Measurements from ENCODE around the gene TMEM139. TPM values are rescaled to one million over a fixed set of nuclear protein-coding genes. Genes with fewer than 3 reads are reported as not detected.

Gene TMEM139
- total and polyA plus RNA-seq, 10 of the 15 experiments (the other 5 are each of a cell fraction or from before 2014, with no cell fraction given) = 0.31 TPM; not detected in 9

DNA sequence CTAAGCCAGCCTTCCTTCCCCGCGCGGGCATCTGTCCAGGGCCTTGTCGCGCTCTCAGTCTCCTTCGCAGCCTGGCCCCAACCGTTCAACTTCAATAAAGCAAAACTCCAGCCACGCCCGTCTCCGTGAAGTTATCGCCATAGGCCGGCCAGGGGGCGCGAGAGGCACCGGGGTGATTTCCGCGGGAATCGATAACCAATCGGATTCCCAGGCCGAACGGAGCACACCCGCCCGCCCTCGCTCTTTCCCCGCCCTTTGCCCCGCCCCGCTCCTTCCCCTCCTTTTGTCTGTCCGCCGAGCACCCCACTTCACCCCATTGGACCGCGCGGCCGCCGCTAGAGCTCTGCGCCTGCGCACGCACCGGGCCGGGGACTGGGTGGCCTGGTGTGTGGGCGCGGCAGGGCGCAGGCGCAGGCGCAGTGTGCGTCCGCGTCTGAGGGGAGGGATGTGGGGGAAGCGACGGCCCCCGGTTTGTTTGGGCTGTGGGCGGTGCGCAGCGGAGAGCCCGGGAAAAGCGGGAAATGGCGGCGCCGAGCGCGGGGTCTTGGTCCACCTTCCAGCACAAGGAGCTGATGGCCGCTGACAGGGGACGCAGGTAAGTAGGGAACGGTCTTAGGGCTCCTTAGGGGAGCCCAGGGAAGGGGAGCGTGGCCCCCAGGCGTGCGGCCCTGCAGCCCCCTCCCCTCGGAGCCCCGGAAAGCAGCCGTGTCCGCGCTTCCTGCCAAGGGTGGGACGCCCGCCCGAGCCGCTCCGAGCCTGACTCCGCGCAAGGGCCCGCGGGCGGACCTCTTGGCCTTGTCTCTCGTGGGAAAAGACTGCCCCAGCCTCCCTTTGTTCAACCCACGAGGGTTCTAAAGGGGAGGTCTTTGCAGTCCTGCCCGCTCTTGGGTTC lies 3.4 kb downstream of the TMEM139 start, which contains the start of gene CASP2 (continued):
- TF ChIP-seq, protein P1, sequence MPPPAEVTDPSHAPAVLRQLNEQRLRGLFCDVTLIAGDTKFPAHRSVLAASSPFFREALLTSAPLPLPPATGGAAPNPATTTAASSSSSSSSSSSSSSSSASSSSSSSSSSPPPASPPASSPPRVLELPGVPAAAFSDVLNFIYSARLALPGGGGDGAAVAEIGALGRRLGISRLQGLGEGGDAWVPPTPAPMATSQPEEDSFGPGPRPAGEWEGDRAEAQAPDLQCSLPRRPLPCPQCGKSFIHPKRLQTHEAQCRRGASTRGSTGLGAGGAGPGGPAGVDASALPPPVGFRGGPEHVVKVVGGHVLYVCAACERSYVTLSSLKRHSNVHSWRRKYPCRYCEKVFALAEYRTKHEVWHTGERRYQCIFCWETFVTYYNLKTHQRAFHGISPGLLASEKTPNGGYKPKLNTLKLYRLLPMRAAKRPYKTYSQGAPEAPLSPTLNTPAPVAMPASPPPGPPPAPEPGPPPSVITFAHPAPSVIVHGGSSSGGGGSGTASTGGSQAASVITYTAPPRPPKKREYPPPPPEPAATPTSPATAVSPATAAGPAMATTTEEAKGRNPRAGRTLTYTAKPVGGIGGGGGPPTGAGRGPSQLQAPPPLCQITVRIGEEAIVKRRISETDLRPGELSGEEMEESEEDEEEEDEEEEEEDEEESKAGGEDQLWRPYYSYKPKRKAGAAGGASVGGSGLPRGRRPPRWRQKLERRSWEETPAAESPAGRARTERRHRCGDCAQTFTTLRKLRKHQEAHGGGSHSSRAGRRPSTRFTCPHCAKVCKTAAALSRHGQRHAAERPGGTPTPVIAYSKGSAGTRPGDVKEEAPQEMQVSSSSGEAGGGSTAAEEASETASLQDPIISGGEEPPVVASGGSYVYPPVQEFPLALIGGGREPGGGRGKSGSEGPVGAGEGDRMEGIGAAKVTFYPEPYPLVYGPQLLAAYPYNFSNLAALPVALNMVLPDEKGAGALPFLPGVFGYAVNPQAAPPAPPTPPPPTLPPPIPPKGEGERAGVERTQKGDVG (CRISPR knock-in tag; IDR thresholded peaks at IDR 0.05) = no peak
- TF ChIP-seq NBN (IDR thresholded peaks at IDR 0.05) (no peak; the same call in 1 of the 2 replicates), TBL1XR1 (IDR thresholded peaks at IDR 0.05; ENCODE audit: low read depth, low read length) (no peak; the same call in 1 of the 2 replicates), SMC3 (IDR thresholded peaks at IDR 0.05; ENCODE audit: borderline replicate concordance, low read length) (no peak), WRNIP1 (IDR thresholded peaks at IDR 0.05; ENCODE audit: borderline replicate concordance, low read depth, low read length) (no peak), ATF2 (IDR thresholded peaks at IDR 0.05; ENCODE audit: low read length) (no peak), NR2C2 (IDR thresholded peaks at IDR 0.05; ENCODE audit: borderline replicate concordance, control insufficient read depth, insufficient read length, low read depth) (no peak), CREB1 (IDR thresholded peaks at IDR 0.05; ENCODE audit: low read depth) (peak; percentile 34; the same call in 1 of the 2 replicates), KAT2A (conservative IDR thresholded peaks at IDR 0.05; ENCODE audit: control insufficient read depth, low read depth, low read length) (no peak)
- TF ChIP-seq, protein P2, sequence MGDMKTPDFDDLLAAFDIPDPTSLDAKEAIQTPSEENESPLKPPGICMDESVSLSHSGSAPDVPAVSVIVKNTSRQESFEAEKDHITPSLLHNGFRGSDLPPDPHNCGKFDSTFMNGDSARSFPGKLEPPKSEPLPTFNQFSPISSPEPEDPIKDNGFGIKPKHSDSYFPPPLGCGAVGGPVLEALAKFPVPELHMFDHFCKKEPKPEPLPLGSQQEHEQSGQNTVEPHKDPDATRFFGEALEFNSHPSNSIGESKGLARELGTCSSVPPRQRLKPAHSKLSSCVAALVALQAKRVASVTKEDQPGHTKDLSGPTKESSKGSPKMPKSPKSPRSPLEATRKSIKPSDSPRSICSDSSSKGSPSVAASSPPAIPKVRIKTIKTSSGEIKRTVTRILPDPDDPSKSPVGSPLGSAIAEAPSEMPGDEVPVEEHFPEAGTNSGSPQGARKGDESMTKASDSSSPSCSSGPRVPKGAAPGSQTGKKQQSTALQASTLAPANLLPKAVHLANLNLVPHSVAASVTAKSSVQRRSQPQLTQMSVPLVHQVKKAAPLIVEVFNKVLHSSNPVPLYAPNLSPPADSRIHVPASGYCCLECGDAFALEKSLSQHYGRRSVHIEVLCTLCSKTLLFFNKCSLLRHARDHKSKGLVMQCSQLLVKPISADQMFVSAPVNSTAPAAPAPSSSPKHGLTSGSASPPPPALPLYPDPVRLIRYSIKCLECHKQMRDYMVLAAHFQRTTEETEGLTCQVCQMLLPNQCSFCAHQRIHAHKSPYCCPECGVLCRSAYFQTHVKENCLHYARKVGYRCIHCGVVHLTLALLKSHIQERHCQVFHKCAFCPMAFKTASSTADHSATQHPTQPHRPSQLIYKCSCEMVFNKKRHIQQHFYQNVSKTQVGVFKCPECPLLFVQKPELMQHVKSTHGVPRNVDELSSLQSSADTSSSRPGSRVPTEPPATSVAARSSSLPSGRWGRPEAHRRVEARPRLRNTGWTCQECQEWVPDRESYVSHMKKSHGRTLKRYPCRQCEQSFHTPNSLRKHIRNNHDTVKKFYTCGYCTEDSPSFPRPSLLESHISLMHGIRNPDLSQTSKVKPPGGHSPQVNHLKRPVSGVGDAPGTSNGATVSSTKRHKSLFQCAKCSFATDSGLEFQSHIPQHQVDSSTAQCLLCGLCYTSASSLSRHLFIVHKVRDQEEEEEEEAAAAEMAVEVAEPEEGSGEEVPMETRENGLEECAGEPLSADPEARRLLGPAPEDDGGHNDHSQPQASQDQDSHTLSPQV (IDR thresholded peaks at IDR 0.05) = no peak
- TF ChIP-seq, protein P3, sequence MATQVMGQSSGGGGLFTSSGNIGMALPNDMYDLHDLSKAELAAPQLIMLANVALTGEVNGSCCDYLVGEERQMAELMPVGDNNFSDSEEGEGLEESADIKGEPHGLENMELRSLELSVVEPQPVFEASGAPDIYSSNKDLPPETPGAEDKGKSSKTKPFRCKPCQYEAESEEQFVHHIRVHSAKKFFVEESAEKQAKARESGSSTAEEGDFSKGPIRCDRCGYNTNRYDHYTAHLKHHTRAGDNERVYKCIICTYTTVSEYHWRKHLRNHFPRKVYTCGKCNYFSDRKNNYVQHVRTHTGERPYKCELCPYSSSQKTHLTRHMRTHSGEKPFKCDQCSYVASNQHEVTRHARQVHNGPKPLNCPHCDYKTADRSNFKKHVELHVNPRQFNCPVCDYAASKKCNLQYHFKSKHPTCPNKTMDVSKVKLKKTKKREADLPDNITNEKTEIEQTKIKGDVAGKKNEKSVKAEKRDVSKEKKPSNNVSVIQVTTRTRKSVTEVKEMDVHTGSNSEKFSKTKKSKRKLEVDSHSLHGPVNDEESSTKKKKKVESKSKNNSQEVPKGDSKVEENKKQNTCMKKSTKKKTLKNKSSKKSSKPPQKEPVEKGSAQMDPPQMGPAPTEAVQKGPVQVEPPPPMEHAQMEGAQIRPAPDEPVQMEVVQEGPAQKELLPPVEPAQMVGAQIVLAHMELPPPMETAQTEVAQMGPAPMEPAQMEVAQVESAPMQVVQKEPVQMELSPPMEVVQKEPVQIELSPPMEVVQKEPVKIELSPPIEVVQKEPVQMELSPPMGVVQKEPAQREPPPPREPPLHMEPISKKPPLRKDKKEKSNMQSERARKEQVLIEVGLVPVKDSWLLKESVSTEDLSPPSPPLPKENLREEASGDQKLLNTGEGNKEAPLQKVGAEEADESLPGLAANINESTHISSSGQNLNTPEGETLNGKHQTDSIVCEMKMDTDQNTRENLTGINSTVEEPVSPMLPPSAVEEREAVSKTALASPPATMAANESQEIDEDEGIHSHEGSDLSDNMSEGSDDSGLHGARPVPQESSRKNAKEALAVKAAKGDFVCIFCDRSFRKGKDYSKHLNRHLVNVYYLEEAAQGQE (IDR thresholded peaks at IDR 0.05; ENCODE audit: low read depth, low read length) = no peak
- TF ChIP-seq, protein P4, sequence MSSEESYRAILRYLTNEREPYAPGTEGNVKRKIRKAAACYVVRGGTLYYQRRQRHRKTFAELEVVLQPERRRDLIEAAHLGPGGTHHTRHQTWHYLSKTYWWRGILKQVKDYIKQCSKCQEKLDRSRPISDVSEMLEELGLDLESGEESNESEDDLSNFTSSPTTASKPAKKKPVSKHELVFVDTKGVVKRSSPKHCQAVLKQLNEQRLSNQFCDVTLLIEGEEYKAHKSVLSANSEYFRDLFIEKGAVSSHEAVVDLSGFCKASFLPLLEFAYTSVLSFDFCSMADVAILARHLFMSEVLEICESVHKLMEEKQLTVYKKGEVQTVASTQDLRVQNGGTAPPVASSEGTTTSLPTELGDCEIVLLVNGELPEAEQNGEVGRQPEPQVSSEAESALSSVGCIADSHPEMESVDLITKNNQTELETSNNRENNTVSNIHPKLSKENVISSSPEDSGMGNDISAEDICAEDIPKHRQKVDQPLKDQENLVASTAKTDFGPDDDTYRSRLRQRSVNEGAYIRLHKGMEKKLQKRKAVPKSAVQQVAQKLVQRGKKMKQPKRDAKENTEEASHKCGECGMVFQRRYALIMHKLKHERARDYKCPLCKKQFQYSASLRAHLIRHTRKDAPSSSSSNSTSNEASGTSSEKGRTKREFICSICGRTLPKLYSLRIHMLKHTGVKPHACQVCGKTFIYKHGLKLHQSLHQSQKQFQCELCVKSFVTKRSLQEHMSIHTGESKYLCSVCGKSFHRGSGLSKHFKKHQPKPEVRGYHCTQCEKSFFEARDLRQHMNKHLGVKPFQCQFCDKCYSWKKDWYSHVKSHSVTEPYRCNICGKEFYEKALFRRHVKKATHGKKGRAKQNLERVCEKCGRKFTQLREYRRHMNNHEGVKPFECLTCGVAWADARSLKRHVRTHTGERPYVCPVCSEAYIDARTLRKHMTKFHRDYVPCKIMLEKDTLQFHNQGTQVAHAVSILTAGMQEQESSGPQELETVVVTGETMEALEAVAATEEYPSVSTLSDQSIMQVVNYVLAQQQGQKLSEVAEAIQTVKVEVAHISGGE (CRISPR knock-in tag; IDR thresholded peaks at IDR 0.05) = no peak

Measured in GM12878 (cell line).